Stomach (tissue), 9 donors: ENCODE data around the gene ISL1. TPM values are rescaled to one million over a fixed set of nuclear protein-coding genes. Genes with fewer than 3 reads are reported as not detected.

Source experiments
- DNase-seq, 2 donors: peaks; one replicate each; pipeline versions ENCODE4 v3.0.0 to v3.0.0-alpha.2; 2013 to 2019
- H3K27ac ChIP-seq, 5 donors: fragments of 200-600 bp in 4 of 5; sonication (generic) in 4 of 5; one replicate each; pipeline ENCODE4 v1.5.1; 2013 to 2019; ENCODE audit warnings: mild to moderate bottlenecking in 1 of 5, moderate library complexity in 1 of 5
- H3K27me3 ChIP-seq, 3 donors: fragments of 200-600 bp; sonication (generic); one replicate each; pipeline ENCODE4 v1.5.1; 2017 to 2019; ENCODE audit warnings: mixed run types in 1 of 3
- H3K36me3 ChIP-seq, 4 donors: fragments of 200-600 bp; sonication (generic); 1 replicate in 3 of 4; 2 replicates in 1 of 4; pipeline ENCODE4 v1.5.1; 2016 to 2019
- H3K4me1 ChIP-seq, 4 donors: fragments of 200-600 bp; sonication (generic); one replicate each; pipeline ENCODE4 v1.5.1; 2016 to 2019
- H3K4me3 ChIP-seq, 4 donors: fragments of 200-600 bp; sonication (generic) in 3 of 4; one replicate each; pipeline ENCODE4 v1.5.1; 2016 to 2019; ENCODE audit warnings: mild to moderate bottlenecking in 1 of 4
- H3K9me3 ChIP-seq, 4 donors: fragments of 200-600 bp; sonication (generic); one replicate each; pipeline ENCODE4 v1.5.1; 2016 to 2019
- CTCF ChIP-seq, 7 experiments: fragments of 450-650 bp in 4 of 7; fragments of 200-600 bp in 3 of 7; sonication (generic) in 3 of 7; IDR thresholded peaks; one replicate each; pipeline ENCODE4 v1.5.1; 2016 to 2019; ENCODE audit warnings: antibody characterized with exemption in 7 of 7, control low read depth in 2 of 7, mild to moderate bottlenecking in 1 of 7
- EP300 ChIP-seq: sonication (generic); formaldehyde crosslinking; IDR thresholded peaks from one replicate; pipeline ENCODE4 v1.6.1; 2017; ENCODE audit warnings: antibody characterized with exemption
- POLR2A ChIP-seq, 4 donors: fragments of 450-650 bp; IDR thresholded peaks; one replicate each; pipeline ENCODE4 v1.6.1; 2016; ENCODE audit warnings: antibody characterized with exemption in 4 of 4, control low read depth in 2 of 4, mild to moderate bottlenecking in 1 of 4, moderate library complexity in 1 of 4
- POLR2AphosphoS5 ChIP-seq, 3 donors: sonication (generic); formaldehyde crosslinking; IDR thresholded peaks; one replicate each; pipeline ENCODE4 v1.6.1; 2016; ENCODE audit warnings: antibody characterized with exemption in 3 of 3
- WGBS, 5 donors: extraction: QIAGEN DNeasy Blood & Tissue Kit in 3 of 5; methylation state at CpG; one replicate each; pipeline versions ENCODE4 v1.1.5 to v1.1.7; 2013 to 2018; 5-methylcytosine and 5-hydroxymethylcytosine counted together
- intact Hi-C: fragments of 100-400 bp; cut with DNase I; formaldehyde crosslinking; loops from one replicate; pipeline ENCODE4 v1.15.1; 2023; ENCODE audit warnings: low total_unique reads
- polyA plus RNA-seq, 3 donors: library from polyadenylated mRNA; stranded (reverse); fragments of 200-250 nt; gene quantifications; one replicate each; pipeline ENCODE4 v1.2.3, GENCODE V29; 2013
- total RNA-seq, 5 donors: library from RNA; depleted of rRNA; stranded (reverse); fragments of >200 nt; gene quantifications; one replicate each; pipeline versions ENCODE4 v1.1.0 to v1.2.3, GENCODE V29; 2014 to 2016
- donor health status: healthy with polysubstance abuse.
- donor health status: Bipolar disorder and iron deficiency.
- donor health status: healthy.

Gene ISL1
- total and polyA plus RNA-seq, 8 donors, result 1.8 to 20.7 (median 7.9) TPM; not detected in 1

GRCh38 chr5:51347157-51347556 is 36.1 kb upstream of the ISL1 start:
- no peak for TF ChIP-seq POLR2AphosphoS5 (IDR thresholded peaks at IDR 0.05)
- TF ChIP-seq POLR2A (IDR thresholded peaks at IDR 0.05), result no peak
- no peak for TF ChIP-seq CTCF (IDR thresholded peaks at IDR 0.05)
- TF ChIP-seq EP300, result no peak
- Histone ChIP-seq H3K36me3 (no peaks in the 10 kb centered on the region), H3K9me3 (peaks cover 0 to 18% (median 8%) of the 10 kb centered on the region in 4 donors), H3K4me3 (no peak overlapping the region), H3K27me3 (no peaks in the 10 kb centered on the region), H3K27ac (no peak overlapping the region), H3K4me1 (no peaks in the 10 kb centered on the region)
- WGBS, 5 donors, result 68 to 82% (median 77%) methylated on average over 1 of the region's 1 CpG
- no peak for DNase-seq
- intact Hi-C loops, result no loop called here

GRCh38 chr5:51347704-51348103 is 35.5 kb upstream of the ISL1 start:
- Histone ChIP-seq H3K9me3 (peaks cover 0 to 18% (median 8%) of the 10 kb centered on the region in 4 donors), H3K4me1 (no peaks in the 10 kb centered on the region), H3K4me3 (no peak overlapping the region), H3K27me3 (no peaks in the 10 kb centered on the region), H3K27ac (no peak overlapping the region), H3K36me3 (no peaks in the 10 kb centered on the region)
- TF ChIP-seq CTCF (IDR thresholded peaks at IDR 0.05), result peak in 3 of 7 experiments; percentile 18 to 28 (median 23)
- no peak for TF ChIP-seq POLR2A (IDR thresholded peaks at IDR 0.05)
- peak in 1 of 2 donors; percentile 10 for DNase-seq
- WGBS, 5 donors, result 81 to 93% (median 92%) methylated on average over 2 of the region's 2 CpGs
- intact Hi-C loops, result no loop called here

- intact Hi-C loops, result no loop called here
- WGBS, 5 donors, result 38 to 61% (median 40%) methylated on average over 2 of the region's 2 CpGs
- TF ChIP-seq POLR2A (IDR thresholded peaks at IDR 0.05) (no peak), EP300 (no peak), CTCF (IDR thresholded peaks at IDR 0.05) (no peak), POLR2AphosphoS5 (IDR thresholded peaks at IDR 0.05) (no peak)
- peak overlapping the region in 2 of 5 donors; percentile 9 to 32 for H3K27ac ChIP-seq
- DNase-seq, result no peak
- peaks cover 0 to 43% (median 22%) of the 10 kb centered on the region in 4 donors for H3K4me1 ChIP-seq
- H3K36me3 ChIP-seq, result no peaks in the 10 kb centered on the region
- no peaks in the 10 kb centered on the region for H3K9me3 ChIP-seq
- H3K4me3 ChIP-seq, result no peak overlapping the region
- no peaks in the 10 kb centered on the region for H3K27me3 ChIP-seq
Observed at GRCh38 chr5:51371052-51371451, 12.2 kb upstream of the ISL1 start.

- peak in 1 of 2 donors; percentile 58 for DNase-seq
Observed at GRCh38 chr5:51373880-51374523, 9.2 kb upstream of the ISL1 start.

GRCh38 chr5:51375084-51375483 is 8.2 kb upstream of the ISL1 start:
- Histone ChIP-seq H3K36me3 (no peaks in the 10 kb centered on the region), H3K4me1 (peaks cover 0 to 56% (median 28%) of the 10 kb centered on the region in 4 donors), H3K27me3 (peaks cover 0 to 25% (median 5%) of the 10 kb centered on the region in 3 donors), H3K9me3 (no peaks in the 10 kb centered on the region), H3K4me3 (no peak overlapping the region), H3K27ac (peak overlapping the region in 3 of 5 donors; percentile 28 to 60 (median 35))
- DNase-seq, result no peak
- 90 to 95% (median 93%) methylated on average over 7 of the region's 7 CpGs for WGBS, 5 donors
- no peak for TF ChIP-seq POLR2AphosphoS5 (IDR thresholded peaks at IDR 0.05)
- TF ChIP-seq CTCF (IDR thresholded peaks at IDR 0.05), result no peak
- TF ChIP-seq EP300, result no peak
- TF ChIP-seq POLR2A (IDR thresholded peaks at IDR 0.05), result no peak
- intact Hi-C loops, result no loop called here

More at GRCh38 chr5:51373880-51374523, 9.2 kb upstream of the ISL1 start:
- Histone ChIP-seq H3K27ac (peak overlapping the region in 3 of 5 donors; percentile 3 to 60 (median 28)), H3K9me3 (no peaks in the 10 kb centered on the region), H3K36me3 (no peaks in the 10 kb centered on the region), H3K4me3 (no peak overlapping the region), H3K4me1 (peaks cover 0 to 45% (median 24%) of the 10 kb centered on the region in 4 donors), H3K27me3 (peaks cover 0 to 22% (median 5%) of the 10 kb centered on the region in 3 donors)
- intact Hi-C loops, result no loop called here
- WGBS, 5 donors, result 7 to 17% (median 12%) methylated on average over 3 of the region's 3 CpGs
- no peak for TF ChIP-seq EP300
